Thyroid gland (tissue), 4 donors: ENCODE results near the gene TSPAN16. TPM values are rescaled to one million over a fixed set of nuclear protein-coding genes. Genes with fewer than 3 reads are reported as not detected.
"Not testable (repeated sequence)": the region's sequence is repeated elsewhere in the genome, so short reads cannot be mapped to it uniquely, and the experiment has no call there.

Experiments
- DNase-seq, 2 donors: peaks; one replicate each; pipeline ENCODE4 v3.0.0-alpha.2; 2019
- H3K27ac ChIP-seq, 3 donors: fragments of 200-600 bp; sonication (generic); 1 replicate in 2 of 3; 2 replicates in 1 of 3; pipeline ENCODE4 v1.5.1; 2016 to 2019; ENCODE audit warnings: mild to moderate bottlenecking in 1 of 3, moderate library complexity in 1 of 3
- H3K27me3 ChIP-seq: fragments of 200-600 bp; sonication (generic); one replicate; pipeline ENCODE4 v1.5.1; 2019
- H3K36me3 ChIP-seq, 2 donors: fragments of 200-600 bp; sonication (generic); one replicate each; pipeline ENCODE4 v1.5.1; 2016 to 2019
- H3K4me1 ChIP-seq, 2 donors: fragments of 200-600 bp; sonication (generic); one replicate each; pipeline ENCODE4 v1.5.1; 2017 to 2019
- H3K4me3 ChIP-seq, 3 donors: fragments of 200-600 bp; sonication (generic); replicated peaks in 1 of 3; 1 replicate in 2 of 3; 2 replicates in 1 of 3; pipeline ENCODE4 v1.5.1; 2016; ENCODE audit warnings: mild to moderate bottlenecking in 1 of 3
- H3K9me3 ChIP-seq: fragments of 200-600 bp; sonication (generic); one replicate; pipeline ENCODE4 v1.5.1; 2017
- CTCF ChIP-seq, 6 experiments: fragments of 200-600 bp in 3 of 6; fragments of 450-650 bp in 3 of 6; sonication (generic) in 3 of 6; IDR thresholded peaks; one replicate each; pipeline ENCODE4 v1.5.1; 2016 to 2019; ENCODE audit warnings: antibody characterized with exemption in 6 of 6, mild to moderate bottlenecking in 2 of 6, inconsistent platforms in 1 of 6, moderate library complexity in 1 of 6
- POLR2A ChIP-seq, 2 donors: fragments of 450-650 bp; IDR thresholded peaks; one replicate each; pipeline ENCODE4 v1.6.1; 2017; ENCODE audit warnings: antibody characterized with exemption in 2 of 2, mild to moderate bottlenecking in 2 of 2, moderate library complexity in 1 of 2
- WGBS, 2 donors: methylation state at CpG; one replicate each; pipeline ENCODE4 v1.1.5; 2017; 5-methylcytosine and 5-hydroxymethylcytosine counted together
- intact Hi-C: fragments of 100-400 bp; cut with DNase I; formaldehyde crosslinking; loops from one replicate; pipeline ENCODE4 v1.15.1; 2023
- total RNA-seq, 4 donors: library from RNA; depleted of rRNA; stranded (reverse); fragments of >200 nt; gene quantifications; one replicate each; pipeline ENCODE4 v1.2.3, GENCODE V29; 2016

TSPAN16 gene
- total RNA-seq, 4 donors from 2014 or later, result 0.54 TPM; not detected in 3

- no peak overlapping the region for H3K27ac ChIP-seq
- no peaks in the 10 kb centered on the region for H3K9me3 ChIP-seq
- no peaks in the 10 kb centered on the region for H3K36me3 ChIP-seq
- H3K4me1 ChIP-seq, result peaks cover 0 to 2% of the 10 kb centered on the region in 2 donors
- TF ChIP-seq POLR2A (IDR thresholded peaks at IDR 0.05), result no peak
- no peak for TF ChIP-seq CTCF (IDR thresholded peaks at IDR 0.05)
- no peak overlapping the region for H3K4me3 ChIP-seq
- WGBS, 2 donors, result 89 to 91% methylated on average over 11 of the region's 11 CpGs
- no peak for DNase-seq
- H3K27me3 ChIP-seq, result no peaks in the 10 kb centered on the region
- intact Hi-C loops, result no loop called here
Measured at GRCh38 chr19:11300811-11301120, 4.8 kb downstream of the TSPAN16 start.

- TF ChIP-seq CTCF (IDR thresholded peaks at IDR 0.05) (no peak), POLR2A (IDR thresholded peaks at IDR 0.05) (no peak)
- Histone ChIP-seq H3K36me3 (no peaks in the 10 kb centered on the region), H3K27me3 (no peaks in the 10 kb centered on the region), H3K27ac (no peak overlapping the region), H3K4me3 (no peak overlapping the region), H3K9me3 (no peaks in the 10 kb centered on the region), H3K4me1 (no peaks in the 10 kb centered on the region)
- intact Hi-C loops, result no loop called here
- DNase-seq, result no peak
- 92 to 94% methylated on average over 5 of the region's 5 CpGs for WGBS, 2 donors
Measured at GRCh38 chr19:11304936-11305335, 9.0 kb downstream of the TSPAN16 start.

- no peak overlapping the region for H3K4me3 ChIP-seq
- no peak for DNase-seq
- H3K27ac ChIP-seq, result no peak overlapping the region
- H3K4me1 ChIP-seq, result no peaks in the 10 kb centered on the region
- 80 to 81% methylated on average over 9 of the region's 9 CpGs for WGBS, 2 donors
- no peaks in the 10 kb centered on the region for H3K36me3 ChIP-seq
- intact Hi-C loops, result no loop called here
- TF ChIP-seq CTCF (IDR thresholded peaks at IDR 0.05), result no peak
- no peak for TF ChIP-seq POLR2A (IDR thresholded peaks at IDR 0.05)
- H3K27me3 ChIP-seq, result no peaks in the 10 kb centered on the region
- H3K9me3 ChIP-seq, result no peaks in the 10 kb centered on the region
Measured at GRCh38 chr19:11306337-11306736, 10.4 kb downstream of the TSPAN16 start.

- intact Hi-C loops, H3K36me3 ChIP-seq, H3K4me3 ChIP-seq, DNase-seq, H3K27me3 ChIP-seq, H3K27ac ChIP-seq, H3K9me3 ChIP-seq: not testable (repeated sequence)
- 56 to 62% methylated on average over 9 of the region's 9 CpGs for WGBS, 2 donors
- peaks cover 35 to 42% of the 10 kb centered on the region in 2 donors for H3K4me1 ChIP-seq
Measured at GRCh38 chr19:11320278-11320995, 24.5 kb downstream of the TSPAN16 start.

GRCh38 chr19:11321191-11322126, 25.5 kb downstream of the TSPAN16 start:
- H3K27me3 ChIP-seq, result no peaks in the 10 kb centered on the region
- H3K36me3 ChIP-seq, result no peaks in the 10 kb centered on the region
- peak overlapping the region; percentile 62 to 86 (median 80) for H3K27ac ChIP-seq
- peaks cover 35 to 42% of the 10 kb centered on the region in 2 donors for H3K4me1 ChIP-seq
- H3K9me3 ChIP-seq, result no peaks in the 10 kb centered on the region
- no peak for TF ChIP-seq CTCF (IDR thresholded peaks at IDR 0.05)
- no peak for TF ChIP-seq POLR2A (IDR thresholded peaks at IDR 0.05)
- WGBS, 2 donors, result 63 to 66% methylated on average over 14 of the region's 14 CpGs
- intact Hi-C loops, result no loop called here
- no peak for DNase-seq
- H3K4me3 ChIP-seq, result no peak overlapping the region
